ENCODE results near the gene KCNQ1OT1.

Gene KCNQ1OT1

DNA sequence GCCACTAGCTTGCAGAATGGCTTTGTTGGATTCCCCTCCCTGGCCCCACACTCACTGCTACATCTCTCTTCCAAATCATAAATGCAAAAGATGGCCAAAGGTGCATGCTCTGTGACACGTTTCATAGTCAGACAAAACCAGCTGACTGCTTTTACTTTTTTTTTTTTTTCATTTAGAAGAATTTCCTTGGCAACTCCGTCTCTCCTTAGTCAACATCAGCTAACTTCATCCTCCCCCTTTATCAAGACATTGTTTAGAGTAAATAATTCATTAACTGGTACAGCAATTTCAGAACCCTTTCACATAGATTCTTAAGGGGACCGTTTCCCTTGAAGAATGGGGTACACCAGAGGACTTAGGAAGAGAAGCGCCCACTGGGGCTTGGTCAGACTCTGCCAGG, 16.0 kb downstream of the KCNQ1OT1 start:
- in situ Hi-C loops (cut with MboI; ENCODE audit: low sequenced_read_pairs, unreplicated experiment), result no loop called here
- TF ChIP-seq, protein P1, sequence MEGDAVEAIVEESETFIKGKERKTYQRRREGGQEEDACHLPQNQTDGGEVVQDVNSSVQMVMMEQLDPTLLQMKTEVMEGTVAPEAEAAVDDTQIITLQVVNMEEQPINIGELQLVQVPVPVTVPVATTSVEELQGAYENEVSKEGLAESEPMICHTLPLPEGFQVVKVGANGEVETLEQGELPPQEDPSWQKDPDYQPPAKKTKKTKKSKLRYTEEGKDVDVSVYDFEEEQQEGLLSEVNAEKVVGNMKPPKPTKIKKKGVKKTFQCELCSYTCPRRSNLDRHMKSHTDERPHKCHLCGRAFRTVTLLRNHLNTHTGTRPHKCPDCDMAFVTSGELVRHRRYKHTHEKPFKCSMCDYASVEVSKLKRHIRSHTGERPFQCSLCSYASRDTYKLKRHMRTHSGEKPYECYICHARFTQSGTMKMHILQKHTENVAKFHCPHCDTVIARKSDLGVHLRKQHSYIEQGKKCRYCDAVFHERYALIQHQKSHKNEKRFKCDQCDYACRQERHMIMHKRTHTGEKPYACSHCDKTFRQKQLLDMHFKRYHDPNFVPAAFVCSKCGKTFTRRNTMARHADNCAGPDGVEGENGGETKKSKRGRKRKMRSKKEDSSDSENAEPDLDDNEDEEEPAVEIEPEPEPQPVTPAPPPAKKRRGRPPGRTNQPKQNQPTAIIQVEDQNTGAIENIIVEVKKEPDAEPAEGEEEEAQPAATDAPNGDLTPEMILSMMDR (IDR thresholded peaks at IDR 0.05; ENCODE audit: borderline replicate concordance, control extremely low read depth, extremely low read depth, insufficient read depth, missing control alignments), result no peak
- DNase-seq (ENCODE audit: low spot score), result no peak

DNA sequence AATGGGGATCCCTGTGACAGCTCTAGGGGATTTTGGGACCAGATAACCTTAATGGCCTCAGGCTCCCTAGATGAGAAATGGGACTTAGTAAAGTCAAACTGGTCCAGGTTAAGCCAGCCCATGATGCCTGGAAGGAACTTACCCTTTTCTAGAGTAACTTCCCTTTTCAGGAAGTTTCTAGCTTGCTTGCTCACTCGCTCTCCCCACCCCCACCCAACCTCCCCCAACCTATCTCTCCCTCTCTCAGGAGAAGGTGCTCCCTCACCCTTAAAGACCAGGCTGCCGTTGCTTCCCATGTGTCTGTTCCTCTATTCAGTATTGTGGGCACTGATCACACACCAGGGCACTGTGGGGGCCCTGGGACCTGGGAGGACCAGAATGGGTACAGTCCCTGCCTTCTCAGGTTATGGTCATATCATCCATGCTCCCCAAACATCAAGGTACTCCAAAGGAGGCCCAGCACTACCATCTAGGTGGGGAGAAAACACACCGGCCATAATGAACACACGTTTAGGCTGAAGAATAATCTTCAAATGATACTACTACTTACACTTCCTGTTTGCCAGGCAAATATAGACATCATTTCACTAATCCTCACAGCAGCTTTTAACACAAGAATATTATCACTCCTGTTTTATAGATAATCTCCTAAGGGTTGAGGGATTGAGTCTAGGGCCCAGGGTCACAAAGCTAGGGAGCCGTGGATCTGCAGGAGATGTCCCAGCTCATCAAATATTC, 18.2 kb downstream of the KCNQ1OT1 start:
- DNase-seq (ENCODE audit: low spot score), result no peak
- TF ChIP-seq, protein P1 (IDR thresholded peaks at IDR 0.05; ENCODE audit: borderline replicate concordance, control extremely low read depth, extremely low read depth, insufficient read depth, missing control alignments), result no peak
- in situ Hi-C loops (cut with MboI; ENCODE audit: low sequenced_read_pairs, unreplicated experiment), result no loop called here

DNA sequence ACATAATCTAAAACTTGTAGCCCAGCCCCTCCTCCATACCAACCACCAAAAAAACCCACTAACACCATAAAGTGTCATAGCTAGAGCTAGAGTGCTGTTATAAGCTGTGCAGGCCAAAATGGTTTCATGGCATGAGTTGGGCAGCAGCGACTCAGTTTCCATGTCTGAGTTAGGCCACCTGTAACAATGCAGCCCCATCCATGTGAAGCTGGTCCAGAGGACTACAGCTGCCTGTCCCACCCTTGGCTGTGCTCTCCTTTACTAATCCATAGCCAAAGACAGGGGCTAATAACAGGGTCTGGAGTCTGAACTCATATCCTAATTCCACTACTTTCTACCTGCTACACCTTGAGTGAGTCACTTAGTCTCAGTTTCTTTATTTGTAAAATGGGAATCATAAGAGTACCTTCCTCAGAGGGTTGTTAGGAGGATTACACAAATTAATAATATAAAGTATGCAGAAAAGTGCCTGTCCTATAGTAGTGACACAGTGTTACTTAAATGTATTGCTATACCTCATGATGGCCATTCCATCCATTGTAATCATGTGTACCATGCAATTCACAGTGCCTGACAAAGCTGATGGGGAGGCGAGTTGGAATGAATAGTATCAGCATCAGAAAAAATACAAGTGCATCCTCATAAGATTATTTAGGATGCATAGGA, 20.6 kb downstream of the KCNQ1OT1 start:
- no peak for DNase-seq (ENCODE audit: low spot score)
- in situ Hi-C loops (cut with MboI; ENCODE audit: low sequenced_read_pairs, unreplicated experiment), result no loop called here
- TF ChIP-seq, protein P1 (IDR thresholded peaks at IDR 0.05; ENCODE audit: borderline replicate concordance, control extremely low read depth, extremely low read depth, insufficient read depth, missing control alignments), result no peak

DNA sequence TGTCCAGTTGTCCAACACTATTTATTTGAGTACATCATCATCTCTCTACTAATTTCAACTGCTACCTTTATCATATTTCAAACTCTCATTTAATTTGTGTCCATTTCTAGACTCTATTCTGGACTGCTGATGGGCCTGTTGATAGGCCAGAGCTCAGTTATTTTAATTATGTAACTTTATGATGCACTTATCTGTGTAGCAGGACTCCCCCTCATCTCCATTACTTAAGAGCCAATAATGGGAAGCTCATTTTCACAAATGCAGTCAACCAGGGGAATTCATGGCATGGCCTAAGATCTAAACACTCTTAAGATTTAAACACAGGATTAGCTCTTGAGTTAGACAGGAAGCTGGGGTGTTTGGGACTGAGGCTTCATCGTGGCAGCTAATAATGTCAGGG, 21.4 kb downstream of the KCNQ1OT1 start:
- in situ Hi-C loops (cut with MboI; ENCODE audit: low sequenced_read_pairs, unreplicated experiment), result no loop called here
- no peak for DNase-seq (ENCODE audit: low spot score)
- TF ChIP-seq, protein P1 (IDR thresholded peaks at IDR 0.05; ENCODE audit: borderline replicate concordance, control extremely low read depth, extremely low read depth, insufficient read depth, missing control alignments), result no peak

DNA sequence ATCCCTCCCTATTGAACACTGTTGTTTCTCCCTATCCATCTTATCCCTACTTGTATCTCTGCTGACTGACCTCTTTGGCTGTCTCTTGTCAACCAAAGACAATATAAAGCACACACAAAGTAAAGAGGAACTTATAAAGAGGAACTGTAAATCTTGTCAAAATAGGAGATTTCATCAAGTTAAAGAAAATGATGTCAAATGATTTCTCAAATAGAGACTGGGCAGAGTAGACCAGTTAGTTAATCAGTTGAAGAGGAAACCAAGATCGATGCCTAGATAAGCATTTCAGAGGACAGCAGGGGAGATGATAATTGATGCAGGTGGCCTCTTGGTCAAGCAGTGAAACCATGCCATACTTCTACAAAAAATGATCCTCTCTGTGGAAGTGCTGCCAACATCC, 22.7 kb downstream of the KCNQ1OT1 start:
- DNase-seq (ENCODE audit: low spot score), result no peak
- TF ChIP-seq, protein P1 (IDR thresholded peaks at IDR 0.05; ENCODE audit: borderline replicate concordance, control extremely low read depth, extremely low read depth, insufficient read depth, missing control alignments), result no peak
- in situ Hi-C loops (cut with MboI; ENCODE audit: low sequenced_read_pairs, unreplicated experiment), result no loop called here

DNA sequence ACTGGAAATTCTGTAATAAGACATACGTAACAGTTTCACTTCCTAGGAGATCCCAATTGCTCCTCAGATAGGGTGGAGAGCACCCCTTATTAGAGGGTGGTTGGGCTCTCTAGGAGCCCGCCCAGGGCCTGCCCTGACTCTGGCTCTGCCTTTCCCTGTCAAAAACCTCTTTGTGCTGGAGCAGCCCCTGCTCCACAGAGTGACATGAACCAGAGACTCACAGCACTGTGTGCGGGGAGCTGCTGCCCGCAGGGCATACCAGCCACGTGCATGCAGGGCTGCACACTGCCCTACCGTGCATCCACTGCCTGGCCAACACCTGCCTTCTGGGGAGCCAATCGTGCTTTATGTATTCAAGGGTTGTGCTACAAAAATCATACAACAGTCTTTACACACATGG, 24.3 kb downstream of the KCNQ1OT1 start:
- in situ Hi-C loops (cut with MboI; ENCODE audit: low sequenced_read_pairs, unreplicated experiment), result no loop called here
- TF ChIP-seq, protein P1 (IDR thresholded peaks at IDR 0.05; ENCODE audit: borderline replicate concordance, control extremely low read depth, extremely low read depth, insufficient read depth, missing control alignments), result no peak
- DNase-seq (ENCODE audit: low spot score), result no peak

All from GM13976 (cell line).